Left ventricle myocardium inferior (tissue), 1 donor: ENCODE data around the gene CSTA. TPM values are rescaled to one million over a fixed set of nuclear protein-coding genes. Genes with fewer than 3 reads are reported as not detected.

Source experiments
- DNase-seq: peaks from one replicate; pipeline ENCODE4 v3.0.0-alpha.2; 2020
- H3K27ac ChIP-seq: fragments of 200-600 bp; replicated peaks from 2 replicates; pipeline ENCODE4 v1.8.0; 2021
- H3K27me3 ChIP-seq: fragments of 200-600 bp; 2 replicates; pipeline ENCODE4 v1.8.0; 2021; ENCODE audit warnings: low read depth
- H3K36me3 ChIP-seq: fragments of 200-600 bp; 2 replicates; pipeline ENCODE4 v1.8.0; 2021
- H3K4me1 ChIP-seq: fragments of 200-600 bp; 2 replicates; pipeline ENCODE4 v1.8.0; 2021
- H3K4me3 ChIP-seq: fragments of 200-600 bp; 2 replicates; pipeline ENCODE4 v1.8.0; 2021; ENCODE audit warnings: mild to moderate bottlenecking, moderate library complexity
- H3K9me3 ChIP-seq: fragments of 200-600 bp; replicated peaks from 2 replicates; pipeline ENCODE4 v1.8.0; 2021
- CTCF ChIP-seq: fragments of 200-600 bp; IDR thresholded peaks from 2 replicates; pipeline ENCODE4 v1.8.0; 2021; ENCODE audit warnings: antibody characterized with exemption, mild to moderate bottlenecking, borderline replicate concordance
- intact Hi-C: fragments of 100-400 bp; cut with micrococcal nuclease; formaldehyde crosslinking; loops from one replicate; pipeline ENCODE4 v1.11.0; 2022
- total RNA-seq: library from RNA; stranded (reverse); fragmentation: NEBNext Ultra II Directional; extraction: Animal tissue kit (Norgen Biotek cat#: 25700); gene quantifications from one replicate; pipeline ENCODE4 v1.2.1, GENCODE V29; 2021
- donor health status: DM: no; HTN: yes; CAD: no; lungs with severe emphysema.

CSTA gene
- total RNA-seq, 1 donor from 2014 or later: 0.74 TPM

- no peak overlapping the region for H3K27ac ChIP-seq
- no peak overlapping the region for H3K4me3 ChIP-seq
- H3K9me3 ChIP-seq: no peaks in the 10 kb centered on the region
- peaks cover 2% of the 10 kb centered on the region for H3K36me3 ChIP-seq
- intact Hi-C loops: no loop called here
- no peak for TF ChIP-seq CTCF
- DNase-seq: no peak
- no peaks in the 10 kb centered on the region for H3K27me3 ChIP-seq
- no peaks in the 10 kb centered on the region for H3K4me1 ChIP-seq
Observed at GRCh38 chr3:122353215-122353614, 28.2 kb downstream of the CSTA start.

GRCh38 chr3:122353893-122354401 is 28.9 kb downstream of the CSTA start:
- intact Hi-C loops: no loop called here

GRCh38 chr3:122355612-122356011 is 30.6 kb downstream of the CSTA start:
- no peaks in the 10 kb centered on the region for H3K9me3 ChIP-seq
- no peaks in the 10 kb centered on the region for H3K4me1 ChIP-seq
- no peak for DNase-seq
- H3K27me3 ChIP-seq: no peaks in the 10 kb centered on the region
- no peak overlapping the region for H3K27ac ChIP-seq
- intact Hi-C loops: no loop called here
- no peak for TF ChIP-seq CTCF
- H3K36me3 ChIP-seq: peaks cover 11% of the 10 kb centered on the region
- H3K4me3 ChIP-seq: no peak overlapping the region

More at GRCh38 chr3:122353893-122354401, 28.9 kb downstream of the CSTA start:
- no peaks in the 10 kb centered on the region for H3K27me3 ChIP-seq
- peaks cover 10% of the 10 kb centered on the region for H3K36me3 ChIP-seq
- no peaks in the 10 kb centered on the region for H3K9me3 ChIP-seq
- H3K27ac ChIP-seq: no peak overlapping the region
- DNase-seq: no peak
- no peaks in the 10 kb centered on the region for H3K4me1 ChIP-seq
- H3K4me3 ChIP-seq: no peak overlapping the region
- TF ChIP-seq CTCF: no peak

- no peak overlapping the region for H3K27ac ChIP-seq
- H3K4me3 ChIP-seq: no peak overlapping the region
- intact Hi-C loops: no loop called here
- TF ChIP-seq CTCF: peak; percentile 40
- no peaks in the 10 kb centered on the region for H3K4me1 ChIP-seq
- no peaks in the 10 kb centered on the region for H3K9me3 ChIP-seq
- H3K36me3 ChIP-seq: peaks cover 19% of the 10 kb centered on the region
- DNase-seq: no peak
- no peaks in the 10 kb centered on the region for H3K27me3 ChIP-seq
Observed at GRCh38 chr3:122356402-122356801, 31.4 kb downstream of the CSTA start.

GRCh38 chr3:122357828-122358702 is 33.0 kb downstream of the CSTA start:
- Histone ChIP-seq H3K27ac (no peak overlapping the region), H3K27me3 (no peaks in the 10 kb centered on the region), H3K4me3 (no peak overlapping the region), H3K4me1 (no peaks in the 10 kb centered on the region), H3K36me3 (peaks cover 36% of the 10 kb centered on the region), H3K9me3 (no peaks in the 10 kb centered on the region)
- DNase-seq: no peak
- intact Hi-C loops: no loop called here
- TF ChIP-seq CTCF: no peak
